Large intestine (tissue), 3 donors: ENCODE data around the gene ACVRL1. TPM values are rescaled to one million over a fixed set of nuclear protein-coding genes. Genes with fewer than 3 reads are reported as not detected.

Source experiments
- DNase-seq, 2 donors: peaks; one replicate each; pipeline versions ENCODE4 v3.0.0 to v3.0.0-alpha.2; 2013
- H3K27ac ChIP-seq: one replicate; pipeline ENCODE4 v1.5.1; 2013; ENCODE audit warnings: low read length
- H3K27me3 ChIP-seq: 2 replicates; pipeline ENCODE4 v1.6.1; 2013; ENCODE audit warnings: low read length; ENCODE audit not compliant: control insufficient read depth, insufficient read depth
- H3K36me3 ChIP-seq: 2 replicates; pipeline ENCODE4 v1.6.1; 2013; ENCODE audit warnings: low read length; ENCODE audit not compliant: control insufficient read depth, insufficient read depth
- H3K4me1 ChIP-seq: one replicate; pipeline ENCODE4 v1.6.1; 2013; ENCODE audit warnings: low read length; ENCODE audit not compliant: control insufficient read depth, insufficient read depth
- H3K4me3 ChIP-seq: one replicate; pipeline ENCODE4 v1.5.1; 2013; ENCODE audit warnings: low read length
- H3K9me3 ChIP-seq: one replicate; pipeline ENCODE4 v1.6.1; 2013; ENCODE audit warnings: mild to moderate bottlenecking, low read depth, low read length, moderate library complexity; ENCODE audit not compliant: control insufficient read depth
- WGBS: methylation state at CpG from one replicate; pipeline ENCODE4 v1.1.5; 2013; ENCODE audit warnings: low lambda C conversion rate; ENCODE audit not compliant: insufficient coverage; 5-methylcytosine and 5-hydroxymethylcytosine counted together
- polyA plus RNA-seq: library from polyadenylated mRNA; unstranded; fragments of 120-200 nt; gene quantifications from one replicate; pipeline ENCODE4 v1.2.1, GENCODE V29; 2013

Gene ACVRL1
- polyA plus RNA-seq, 1 donor: 17.7 TPM

- no peaks in the 10 kb centered on the region for H3K27me3 ChIP-seq
- peaks cover 6% of the 10 kb centered on the region for H3K4me1 ChIP-seq
- DNase-seq: peak; percentile 72 to 81
- no CpG with 5 or more reads among the region's 41 CpGs for WGBS
- peak within 1 kb of the TSS; percentile 14 for H3K4me3 ChIP-seq
- no peak within 1 kb of the TSS for H3K27ac ChIP-seq
- H3K36me3 ChIP-seq: no peaks in the 10 kb centered on the region
- no peaks in the 10 kb centered on the region for H3K9me3 ChIP-seq
These were observed 19.6 kb upstream of the ACVRL1 start, which contains the start of gene ANKRD33 for GRCh38 chr12:51887476-51888315. Gene ANKRD33, plus strand, starts transcription at chr12:51888103. Its CDS starts 84 bp downstream, at chr12:51888187.

- H3K4me1 ChIP-seq: peaks cover 6% of the 10 kb centered on the region
- DNase-seq: no peak
- H3K27ac ChIP-seq: no peak overlapping the region
- H3K9me3 ChIP-seq: no peaks in the 10 kb centered on the region
- H3K4me3 ChIP-seq: no peak overlapping the region
- no peaks in the 10 kb centered on the region for H3K36me3 ChIP-seq
- no CpG with 5 or more reads among the region's 15 CpGs for WGBS
- no peaks in the 10 kb centered on the region for H3K27me3 ChIP-seq
These were observed 18.7 kb upstream of the ACVRL1 start for GRCh38 chr12:51888316-51889215.

- H3K36me3 ChIP-seq: no peaks in the 10 kb centered on the region
- peaks cover 6% of the 10 kb centered on the region for H3K4me1 ChIP-seq
- no peaks in the 10 kb centered on the region for H3K9me3 ChIP-seq
- H3K4me3 ChIP-seq: no peak overlapping the region
- no CpG with 5 or more reads among the region's 21 CpGs for WGBS
- DNase-seq: no peak
- no peak overlapping the region for H3K27ac ChIP-seq
- no peaks in the 10 kb centered on the region for H3K27me3 ChIP-seq
These were observed 17.8 kb upstream of the ACVRL1 start for GRCh38 chr12:51889216-51890132.

- Histone ChIP-seq H3K4me1 (peaks cover 6% of the 10 kb centered on the region), H3K9me3 (no peaks in the 10 kb centered on the region), H3K36me3 (no peaks in the 10 kb centered on the region), H3K27me3 (no peaks in the 10 kb centered on the region), H3K4me3 (no peak overlapping the region), H3K27ac (no peak overlapping the region)
- no peak for DNase-seq
- no CpG with 5 or more reads among the region's 2 CpGs for WGBS
These were observed 17.2 kb upstream of the ACVRL1 start for GRCh38 chr12:51890133-51890464.

GRCh38 chr12:51890511-51891171, 16.7 kb upstream of the ACVRL1 start:
- Histone ChIP-seq H3K4me3 (no peak overlapping the region), H3K4me1 (peaks cover 6% of the 10 kb centered on the region), H3K9me3 (no peaks in the 10 kb centered on the region), H3K36me3 (no peaks in the 10 kb centered on the region), H3K27ac (no peak overlapping the region), H3K27me3 (no peaks in the 10 kb centered on the region)
- DNase-seq: no peak
- no CpG with 5 or more reads among the region's 22 CpGs for WGBS

- Histone ChIP-seq H3K9me3 (no peaks in the 10 kb centered on the region), H3K4me1 (peaks cover 6% of the 10 kb centered on the region), H3K36me3 (no peaks in the 10 kb centered on the region), H3K27ac (no peak overlapping the region), H3K27me3 (no peaks in the 10 kb centered on the region), H3K4me3 (no peak overlapping the region)
- DNase-seq: no peak
These were observed 15.5 kb upstream of the ACVRL1 start for GRCh38 chr12:51891843-51892242.

- H3K9me3 ChIP-seq: no peaks in the 10 kb centered on the region
- WGBS: 100% methylated on average over 1 of the region's 6 CpGs
- no peaks in the 10 kb centered on the region for H3K36me3 ChIP-seq
- no peak overlapping the region for H3K4me3 ChIP-seq
- no peak for DNase-seq
- H3K27me3 ChIP-seq: no peaks in the 10 kb centered on the region
- no peaks in the 10 kb centered on the region for H3K4me1 ChIP-seq
- no peak overlapping the region for H3K27ac ChIP-seq
These were observed 13.5 kb upstream of the ACVRL1 start for GRCh38 chr12:51893786-51894185.

- no peaks in the 10 kb centered on the region for H3K9me3 ChIP-seq
- no peak overlapping the region for H3K4me3 ChIP-seq
- H3K36me3 ChIP-seq: no peaks in the 10 kb centered on the region
- no peaks in the 10 kb centered on the region for H3K27me3 ChIP-seq
- H3K4me1 ChIP-seq: no peaks in the 10 kb centered on the region
- H3K27ac ChIP-seq: no peak overlapping the region
- no peak for DNase-seq
- WGBS: no CpG with 5 or more reads among the region's 8 CpGs
These were observed 11.7 kb upstream of the ACVRL1 start for GRCh38 chr12:51895378-51896135.

GRCh38 chr12:51896236-51896635, 11.1 kb upstream of the ACVRL1 start:
- Histone ChIP-seq H3K4me3 (no peak overlapping the region), H3K27me3 (no peaks in the 10 kb centered on the region), H3K4me1 (peaks cover 4% of the 10 kb centered on the region), H3K36me3 (no peaks in the 10 kb centered on the region), H3K27ac (no peak overlapping the region), H3K9me3 (no peaks in the 10 kb centered on the region)
- DNase-seq: no peak
- no CpG with 5 or more reads among the region's 3 CpGs for WGBS
